ENCODE measurements around the gene NINL.
A peak's percentile ranks its signal among the peaks of the same experiment; 100 is the strongest.

NINL gene

GRCh38 chr20:25461786-25462545 is 123.4 kb downstream of the NINL start:
- DNase-seq = no peak

- no peak for DNase-seq
These were observed 124.1 kb downstream of the NINL start for GRCh38 chr20:25461281-25461650.

DNA sequence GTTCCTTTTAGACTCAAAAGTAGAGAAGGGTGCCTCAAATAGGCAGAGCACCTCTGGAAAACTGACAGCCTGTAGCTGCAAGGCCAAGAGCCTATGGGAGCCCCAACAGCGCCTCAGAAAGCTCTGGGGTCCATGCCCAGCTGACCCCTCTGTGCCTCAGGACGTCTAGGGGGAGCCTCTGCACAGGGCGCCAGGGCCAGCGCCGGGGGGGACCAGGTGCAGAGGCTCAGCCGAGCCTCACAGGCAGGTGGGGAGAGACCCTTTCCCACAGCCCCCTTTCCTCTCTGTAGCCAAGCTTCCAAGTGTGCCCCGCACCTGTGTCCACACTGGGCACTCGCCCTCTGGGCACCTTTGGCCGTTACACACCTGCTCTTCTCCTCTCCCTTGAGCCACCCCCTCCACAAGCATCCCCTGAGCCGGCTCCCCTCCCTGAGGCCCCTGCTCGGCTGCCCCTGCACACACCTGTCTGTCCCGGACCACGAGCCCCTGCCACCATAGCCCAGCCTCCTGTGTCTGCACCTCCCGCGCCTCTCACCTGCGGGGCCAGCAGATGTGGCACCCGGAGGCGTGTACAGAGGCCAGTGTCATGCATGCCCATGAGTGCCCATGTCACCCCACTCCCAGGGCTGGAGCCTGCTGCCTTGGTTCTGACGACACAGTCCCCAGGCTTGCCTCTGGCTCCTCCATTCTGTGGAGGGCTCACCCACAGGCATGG is 124.6 kb downstream of the NINL start:
- no peak for DNase-seq

- DNase-seq = no peak
These were observed 125.3 kb downstream of the NINL start for GRCh38 chr20:25459916-25460535.

GRCh38 chr20:25459111-25459830 is 126.1 kb downstream of the NINL start:
- no peak for DNase-seq

DNA sequence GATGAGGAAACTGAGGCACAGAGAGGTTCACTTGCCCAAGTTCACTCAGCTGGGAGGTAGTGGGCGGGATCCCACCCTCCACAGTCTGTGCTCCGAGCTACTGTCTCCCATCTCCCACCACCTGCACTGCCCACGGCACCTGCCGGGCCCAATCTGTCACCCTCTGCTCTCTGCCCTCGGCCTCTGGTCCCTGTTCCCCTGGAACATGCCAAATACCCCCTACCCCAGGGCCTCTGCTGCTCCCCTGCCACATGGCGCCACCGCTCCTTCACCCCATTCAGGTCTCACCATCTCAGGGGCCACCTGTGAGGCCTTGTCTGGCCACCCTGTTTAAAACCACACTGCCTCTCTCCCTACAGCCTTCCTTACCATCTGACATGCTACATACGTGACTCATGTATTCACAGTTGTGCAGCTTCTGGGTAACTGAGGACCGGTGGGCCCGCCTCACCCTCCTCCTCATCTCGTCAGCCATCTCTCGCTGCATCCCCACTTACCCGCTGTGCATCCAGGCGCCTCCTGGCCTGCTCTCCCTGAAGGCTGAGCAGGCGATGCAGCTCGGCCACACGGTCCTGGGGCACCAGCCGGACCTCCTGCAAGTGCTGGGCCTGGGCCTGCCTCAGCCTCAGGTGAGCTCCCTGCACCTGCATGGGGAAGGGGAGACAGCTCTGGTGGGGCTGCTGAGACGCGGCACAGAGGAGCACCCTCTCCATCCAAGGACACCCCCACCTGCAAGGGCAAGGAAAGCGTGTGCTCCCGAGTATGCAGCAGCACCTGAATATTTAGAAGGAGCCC is 127.2 kb downstream of the NINL start:
- no peak for DNase-seq

DNA sequence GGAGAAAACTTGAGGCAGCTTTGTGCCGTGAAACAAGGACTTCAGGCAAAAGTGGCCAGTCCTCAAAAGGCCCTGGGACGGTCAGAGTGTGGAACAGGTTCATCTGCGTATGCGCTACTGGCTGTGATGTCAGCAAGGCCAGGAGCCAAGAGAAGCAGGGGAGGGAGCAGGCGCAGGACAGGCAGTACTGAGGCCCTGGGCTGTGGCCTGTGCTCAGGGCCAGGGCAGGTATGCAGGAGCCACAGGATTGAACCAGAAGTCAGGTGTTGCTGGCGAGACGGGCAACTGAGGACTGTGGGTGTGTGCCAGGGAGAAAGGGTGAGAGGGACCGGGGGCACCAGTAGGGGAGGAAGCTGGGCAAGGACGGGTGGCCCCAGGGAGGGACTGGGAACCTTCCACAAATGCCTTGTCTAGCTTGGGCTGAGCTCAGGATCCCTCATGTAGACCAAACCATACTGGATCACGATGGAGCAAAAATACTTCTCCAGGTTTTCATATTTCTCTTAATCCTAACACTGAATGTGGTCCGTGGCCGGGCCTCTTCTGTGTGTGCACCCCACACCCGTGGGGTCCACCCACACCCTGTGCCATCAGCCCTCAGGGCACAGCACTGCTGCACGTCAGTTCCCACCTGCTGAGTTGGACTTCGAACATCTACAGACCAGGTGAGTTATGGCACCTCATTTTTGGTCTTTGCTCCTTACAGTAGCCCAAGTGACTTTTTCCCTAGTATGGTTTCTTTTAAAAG is 131.0 kb downstream of the NINL start:
- no peak for DNase-seq

GRCh38 chr20:25453035-25453810 is 132.1 kb downstream of the NINL start:
- peak; percentile 21 to 78 (median 30) for DNase-seq

DNA sequence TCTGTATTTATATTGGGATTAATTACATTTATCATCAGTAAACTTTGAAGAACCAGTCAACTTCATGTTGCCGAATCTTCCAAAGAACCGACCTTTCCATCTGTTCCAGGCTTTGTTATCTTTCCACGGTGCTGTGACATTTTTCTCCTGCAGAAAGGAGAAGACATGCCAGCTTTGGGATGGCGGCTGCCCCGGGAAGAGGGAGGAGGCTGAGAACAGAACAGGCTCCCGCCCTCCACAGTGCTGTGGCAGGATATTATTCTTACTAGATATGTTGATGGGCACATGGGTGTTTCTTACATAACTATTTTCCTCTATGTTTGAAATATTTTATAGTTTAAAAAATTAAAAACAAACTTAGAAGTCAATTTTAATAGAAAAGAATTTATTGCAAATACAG is 133.0 kb downstream of the NINL start:
- DNase-seq = no peak

- no peak for DNase-seq
These were observed 137.7 kb downstream of the NINL start for GRCh38 chr20:25447671-25448070.

GRCh38 chr20:25444556-25444955 is 140.8 kb downstream of the NINL start:
- no peak for DNase-seq

GRCh38 chr20:25439328-25439727 is 146.0 kb downstream of the NINL start:
- no peak for DNase-seq

GRCh38 chr20:25437153-25437581 is 148.2 kb downstream of the NINL start:
- DNase-seq = no peak

- no peak for DNase-seq
These were observed 160.8 kb downstream of the NINL start for GRCh38 chr20:25424536-25424935.

DNA sequence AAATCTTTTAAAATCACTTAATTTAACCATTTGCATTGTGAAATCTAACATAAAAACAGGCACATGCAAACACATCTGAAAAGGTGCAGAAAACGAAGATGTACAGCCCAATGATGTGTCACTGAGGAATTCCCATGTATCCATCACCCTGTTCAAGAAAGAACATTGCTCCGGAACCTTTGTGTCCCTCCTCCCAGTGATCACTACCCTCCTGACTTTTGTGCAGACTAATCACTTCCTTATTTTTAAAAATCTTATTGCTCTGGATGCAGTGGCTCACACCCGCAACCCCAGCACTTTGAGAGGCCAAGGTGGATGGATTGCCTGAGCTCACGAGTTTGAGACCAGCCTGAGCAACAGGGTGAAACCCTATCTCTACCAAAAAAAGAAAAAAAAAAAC is 163.3 kb downstream of the NINL start:
- no peak for DNase-seq

DNA sequence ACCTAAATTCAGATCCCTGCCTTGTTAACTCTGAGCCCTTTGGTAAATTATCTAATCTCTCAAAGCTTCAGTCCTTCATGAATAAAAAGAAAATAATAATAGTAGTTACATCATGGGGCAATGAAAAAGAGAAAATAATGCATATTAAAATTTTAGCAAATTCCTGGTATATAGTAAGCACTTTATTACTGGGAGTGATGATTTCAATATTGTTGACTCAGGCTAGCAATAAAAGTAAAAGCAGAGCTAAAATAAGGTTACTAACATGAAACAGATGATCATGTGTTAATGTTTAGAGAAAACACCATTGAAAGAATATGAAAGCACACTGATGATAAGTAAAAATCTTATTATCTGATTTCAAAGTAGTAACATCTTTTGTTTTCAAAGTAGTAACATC is 164.2 kb downstream of the NINL start:
- no peak for DNase-seq

DNA sequence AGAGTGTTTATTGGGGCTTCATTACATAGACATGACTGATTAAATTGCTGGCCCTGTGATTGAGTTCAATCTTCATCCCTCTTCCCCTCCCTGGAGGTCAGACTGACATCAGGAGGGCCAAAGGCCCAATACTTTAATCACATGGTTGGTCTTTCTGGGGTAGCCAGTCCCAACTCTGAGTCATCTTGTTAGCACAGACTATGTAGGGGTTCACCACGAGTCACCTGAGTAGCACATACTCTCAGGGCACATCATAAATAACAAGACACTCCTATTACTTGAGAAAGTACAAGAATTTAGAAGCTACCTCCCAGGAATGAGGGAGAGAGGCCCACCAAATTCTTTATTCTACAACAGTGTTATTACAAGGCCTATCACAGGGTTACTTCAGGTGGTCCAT is 166.6 kb downstream of the NINL start:
- no peak for DNase-seq

DNA sequence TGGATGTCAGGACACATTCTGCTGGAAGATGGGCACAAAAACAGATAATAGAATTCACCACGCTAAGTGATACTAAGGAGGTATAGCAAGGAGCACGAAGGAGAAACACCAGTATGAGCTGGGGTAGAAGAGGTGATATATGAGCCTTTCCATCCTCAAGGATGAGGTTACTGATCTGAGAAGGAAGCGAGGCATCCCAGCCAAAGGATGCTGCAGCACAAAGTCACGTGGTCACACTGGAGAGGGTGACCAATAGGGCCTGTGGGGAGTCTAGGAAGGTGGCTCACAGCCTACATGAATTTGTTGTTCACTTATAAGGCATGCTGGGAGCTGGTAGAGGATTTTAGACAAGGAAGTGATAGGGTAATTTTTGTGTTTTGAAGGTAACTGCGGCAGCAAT is 176.4 kb downstream of the NINL start:
- DNase-seq = no peak

DNA sequence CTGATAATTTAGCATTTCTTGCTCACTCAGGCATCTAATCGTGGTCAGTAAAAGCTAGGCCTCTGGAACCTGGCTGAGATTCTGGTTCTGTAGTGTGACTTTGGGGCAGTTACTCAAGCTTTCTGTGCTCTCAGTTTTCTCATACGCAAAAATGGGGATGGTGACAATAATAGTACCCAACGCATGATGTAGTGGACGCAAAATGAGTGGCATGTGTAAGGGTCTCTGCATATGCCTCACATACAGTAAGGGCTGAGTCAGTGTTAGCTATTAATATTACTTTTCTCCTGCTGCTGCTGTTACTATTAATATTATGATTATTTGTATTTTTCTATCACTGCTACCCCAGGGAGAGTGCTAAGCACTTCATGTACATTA is 177.2 kb downstream of the NINL start:
- DNase-seq = peak in 1 of 3 experiments; percentile 62

- peak; percentile 88 to 97 (median 96) for DNase-seq
These were observed 177.8 kb downstream of the NINL start, which contains the start of gene GINS1 for GRCh38 chr20:25407311-25408169. Gene GINS1 (plus strand): TSS chr20:25407673. CDS start chr20:25407821, 148 bp downstream.

Measured in NCI-H1417 (cell line).